K562 (cell line): Measurements from ENCODE around the gene C1QL2. TPM values are rescaled to one million over a fixed set of nuclear protein-coding genes. Genes with fewer than 3 reads are reported as not detected.

Experiments
- ATAC-seq: fragments of 200-7000 bp; cut with Tn5 transposase; 3 replicates; pipeline ENCODE4 v1.9.1; 2020; ENCODE audit warnings: moderate library complexity
- BruUV-seq: library from RNA; stranded (reverse); fragments of 400-500 nt; replicated peaks from 2 replicates; lab custom pipeline; 2021; lab: Mats Ljungman, UMichigan
- CTCF ChIA-PET: fragments of 300-600 bp; formaldehyde crosslinking; extraction: SDS; loops from one replicate; lab custom pipeline; 2021; ENCODE audit warnings: low intra/inter-chr PET ratio; lab: Yijun Ruan, JAX
- POLR2A ChIA-PET: fragments of 300-600, 350-650 bp; sonication (Branson Sonifier 250); formaldehyde crosslinking; extraction: SDS; loops from one replicate; lab custom pipeline; 2021; ENCODE audit warnings: antibody characterized with exemption, inconsistent platforms; lab: Yijun Ruan, JAX
- DNase-seq, 4 experiments: peaks; one replicate each; pipeline versions ENCODE4 v3.0.0 to v3.0.0-alpha.2; 2011 to 2018; ENCODE audit warnings: low spot score in 3 of 4, mixed read lengths in 3 of 4; ENCODE audit errors: extremely low read depth in 1 of 4
- FAIRE-seq: peaks from 2 replicates; lab custom pipeline; 2011; peaks lifted over from hg19 to GRCh38; lab: Jason Lieb, UNC
- H2AFZ ChIP-seq: 2 replicates; pipeline ENCODE4 v1.6.0; 2011; ENCODE audit warnings: low read depth, low read length, control low read depth, inconsistent platforms
- H3K27ac ChIP-seq: fragments of 200-600 bp; 3 replicates; pipeline ENCODE4 v1.8.0; 2011; ENCODE audit warnings: low read depth, mild to moderate bottlenecking, control low read depth, inconsistent platforms, low read length, moderate library complexity, mixed read lengths; ENCODE audit errors: extremely low read depth
- H3K27me3 ChIP-seq, 2 experiments: fragments of 300-600 bp in 1 of 2; 2 replicates in 1 of 2; 3 replicates in 1 of 2; pipeline versions ENCODE4 v1.6.0 to v1.8.0; 2011; ENCODE audit warnings: inconsistent platforms in 2 of 2, low read length in 2 of 2, mild to moderate bottlenecking in 1 of 2, mixed read lengths in 1 of 2, moderate library complexity in 1 of 2; ENCODE audit not compliant: control insufficient read depth in 2 of 2, insufficient read depth in 2 of 2
- H3K36me3 ChIP-seq: fragments of 300-600 bp; 3 replicates; pipeline ENCODE4 v1.8.0; 2011; ENCODE audit warnings: mild to moderate bottlenecking, low read length, inconsistent platforms; ENCODE audit not compliant: control insufficient read depth, insufficient read depth
- H3K4me1 ChIP-seq, 2 experiments: fragments of 200-600 bp in 1 of 2; replicated peaks in 1 of 2; 2 replicates in 1 of 2; 3 replicates in 1 of 2; pipeline versions ENCODE4 v1.5.1 to v1.8.0; 2011; ENCODE audit warnings: inconsistent platforms in 2 of 2, low read length in 2 of 2, mild to moderate bottlenecking in 1 of 2, mixed read lengths in 1 of 2, moderate library complexity in 1 of 2; ENCODE audit not compliant: control insufficient read depth in 2 of 2, insufficient read depth in 2 of 2
- H3K4me2 ChIP-seq: 2 replicates; pipeline ENCODE4 v1.6.1; 2011; ENCODE audit warnings: low read length, control low read depth, inconsistent platforms, mixed read lengths; ENCODE audit not compliant: insufficient read depth
- H3K4me3 ChIP-seq: fragments of 200-600 bp; sonication (generic), shearing (Covaris generic); 2 replicates; pipeline ENCODE4 v1.5.1; 2016; ENCODE audit warnings: control low read depth, inconsistent platforms
- H3K79me2 ChIP-seq: fragments of 200-600 bp; 3 replicates; pipeline ENCODE4 v1.8.0; 2011; ENCODE audit warnings: low read length, inconsistent platforms; ENCODE audit not compliant: control insufficient read depth, insufficient read depth
- H3K9ac ChIP-seq, 2 experiments: 2 replicates each; pipeline versions ENCODE4 v1.6.0 to v1.6.1; 2011; ENCODE audit warnings: low read depth in 2 of 2, low read length in 2 of 2, control low read depth in 1 of 2, inconsistent platforms in 1 of 2, mild to moderate bottlenecking in 1 of 2, mixed read lengths in 1 of 2; ENCODE audit not compliant: insufficient read depth in 1 of 2
- H3K9me1 ChIP-seq: one replicate; pipeline ENCODE4 v1.6.0; 2011; ENCODE audit warnings: inconsistent platforms, mild to moderate bottlenecking, low read length, moderate library complexity; ENCODE audit not compliant: control insufficient read depth, insufficient read depth
- H3K9me3 ChIP-seq: replicated peaks from 2 replicates; pipeline ENCODE4 v1.5.1; 2011; ENCODE audit warnings: low read depth, low read length, inconsistent platforms; ENCODE audit not compliant: control insufficient read depth, insufficient read depth
- H4K20me1 ChIP-seq: replicated peaks from 2 replicates; pipeline ENCODE4 v1.6.1; 2011; ENCODE audit warnings: low read length, inconsistent platforms, mixed read lengths; ENCODE audit not compliant: control insufficient read depth, insufficient read depth
- DACH1 ChIP-seq: fragments of 450-650 bp; IDR thresholded peaks from 2 replicates; pipeline ENCODE4 v1.6.1; 2018; ENCODE audit not compliant: partially characterized antibody
- ESRRA ChIP-seq: fragments of 450-650 bp; IDR thresholded peaks from 2 replicates; pipeline ENCODE4 v1.6.1; 2014; ENCODE audit warnings: low read depth, mild to moderate bottlenecking, moderate library complexity, borderline replicate concordance
- GTF2F1 ChIP-seq: IDR thresholded peaks from 2 replicates; pipeline ENCODE4 v1.6.1; 2011; ENCODE audit warnings: low read depth, low read length, improper control_type of control experiment
- HDAC1 ChIP-seq, 2 experiments: fragments of 450-650 bp; IDR thresholded peaks; 2 replicates each; pipeline ENCODE4 v1.6.1; 2016 to 2017; ENCODE audit warnings: inconsistent platforms in 1 of 2, mild to moderate bottlenecking in 1 of 2, moderate library complexity in 1 of 2
- HIVEP1 ChIP-seq: fragments of 250-450 bp; sonication (Bioruptor Pico); IDR thresholded peaks from 2 replicates; pipeline ENCODE4 v1.4.0; 2020; ENCODE audit warnings: mild to moderate bottlenecking
- NELFE ChIP-seq: IDR thresholded peaks from 2 replicates; pipeline ENCODE4 v1.6.1; 2011; ENCODE audit warnings: mild to moderate bottlenecking; ENCODE audit not compliant: insufficient read depth, insufficient read length
- NR2C2 ChIP-seq, 2 experiments: fragments of 200-800 bp in 1 of 2; sonication (Bioruptor generic) in 1 of 2; sonication (generic) in 1 of 2; formaldehyde crosslinking in 1 of 2; IDR thresholded peaks; 2 replicates each; pipeline versions ENCODE4 v1.6.1 to v1.8.0; 2016 to 2022; ENCODE audit warnings: mild to moderate bottlenecking in 1 of 2, missing compliant biosample characterization in 1 of 2, missing genetic modification characterization in 1 of 2, missing genetic modification reagents in 1 of 2
- PRMT5 ChIP-seq: sonication (generic); formaldehyde crosslinking; IDR thresholded peaks from 2 replicates; pipeline ENCODE4 v1.5.0; 2020; ENCODE audit warnings: missing genetic modification reagents
- RBM15 ChIP-seq: fragments of 200-400 bp; formaldehyde crosslinking; IDR thresholded peaks from 2 replicates; pipeline ENCODE4 v1.6.1; 2018; ENCODE audit warnings: mild to moderate bottlenecking, low read length, moderate library complexity; ENCODE audit not compliant: insufficient read depth
- SP1 ChIP-seq: sonication (generic); formaldehyde crosslinking; IDR thresholded peaks from 2 replicates; pipeline ENCODE4 v1.8.1; 2022; ENCODE audit warnings: mild to moderate bottlenecking, missing genetic modification reagents
- STAT5A ChIP-seq: IDR thresholded peaks from 2 replicates; pipeline ENCODE4 v1.6.1; 2012; ENCODE audit warnings: low read length, inconsistent platforms, borderline replicate concordance
- TCF7 ChIP-seq: sonication (generic); IDR thresholded peaks from 2 replicates; pipeline ENCODE4 v1.6.1; 2016; ENCODE audit warnings: antibody characterized with exemption, borderline replicate concordance
- THAP12 ChIP-seq: fragments of 250-450 bp; sonication (Bioruptor Pico); IDR thresholded peaks from 2 replicates; pipeline ENCODE4 v1.9.0; 2021; ENCODE audit warnings: mild to moderate bottlenecking, inconsistent platforms
- VEZF1 ChIP-seq: fragments of 200-800 bp; sonication (Bioruptor generic); IDR thresholded peaks from 2 replicates; pipeline ENCODE4 v1.6.1; 2017; ENCODE audit warnings: missing genetic modification characterization, missing compliant biosample characterization
- ZNF778 ChIP-seq: fragments of 450-650 bp; formaldehyde crosslinking; IDR thresholded peaks from 2 replicates; pipeline ENCODE4 v1.4.0; 2020; ENCODE audit warnings: mild to moderate bottlenecking, moderate library complexity
- WGBS: fragments of 100-300 bp; shearing (Covaris generic); methylation state at CpG from one replicate; pipeline ENCODE4 v1.1.6; 2016; ENCODE audit warnings: low coverage, mixed read lengths; ENCODE audit not compliant: insufficient coverage; ENCODE audit errors: missing lambda C conversion rate; 5-methylcytosine and 5-hydroxymethylcytosine counted together
- in situ Hi-C: fragments of 300-500 bp; cut with MboI; formaldehyde crosslinking; loops from 4 replicates; pipeline ENCODE4 v1.15.0; 2018; ENCODE audit warnings: inconsistent platforms, mixed read lengths
- intact Hi-C: fragments of 100-400 bp; cut with micrococcal nuclease; formaldehyde crosslinking; loops from 2 replicates; pipeline ENCODE4 v1.14.2; 2022
- polyA plus RNA-seq, 8 experiments: library from polyadenylated mRNA; depleted of rRNA in 4 of 8; stranded (reverse) in 5 of 8; unstranded in 3 of 8; fragments of >200 nt; fragmentation: Nextera tagmentation in 2 of 8; fragmentation: Illumina TruSeq in 1 of 8; extraction: Ambion mirVana in 2 of 8; extraction: Trizol in 1 of 8; gene quantifications; 2 replicates each; pipeline versions ENCODE4 v1.2.1 to v1.2.3, GENCODE V29; 2011 to 2014; ENCODE audit warnings: inconsistent platforms in 1 of 8, missing spikeins in 1 of 8
- total RNA-seq, 7 experiments: library from RNA; depleted of rRNA in 6 of 7; stranded (reverse); fragments of >200 nt in 6 of 7; fragmentation: Illumina TruSeq in 2 of 7; extraction: Trizol in 2 of 7; gene quantifications; 2 replicates each; pipeline versions ENCODE4 v1.2.1 to v1.2.3, GENCODE V29; 2011 to 2021; ENCODE audit warnings: low replicate concordance in 1 of 7

Gene C1QL2
- total and polyA plus RNA-seq, 9 of the 15 experiments (the other 6 are each of a cell fraction or from before 2014, with no cell fraction given): not detected

- no peaks in the 10 kb centered on the region for H3K9me3 ChIP-seq
- H2AFZ ChIP-seq: no peak overlapping the region
- in situ Hi-C loops (no loop called here), intact Hi-C loops (no loop called here)
- peaks cover 0 to 11% of the 10 kb centered on the region in 2 experiments; a peak in 1 of 5 replicates for H3K27me3 ChIP-seq
- TF ChIP-seq TCF7 (no peak), ESRRA (no peak), DACH1 (no peak), PRMT5 (CRISPR knock-in tag) (no peak), NELFE (no peak), HDAC1 (IDR thresholded peaks at IDR 0.05) (no peak), ZNF778 (CRISPR knock-in tag) (no peak), THAP12 (no peak), STAT5A (no peak), HIVEP1 (CRISPR knock-in tag) (no peak), RBM15 (no peak), GTF2F1 (no peak), VEZF1 (CRISPR knock-in tag) (no peak), NR2C2 (CRISPR knock-in tag; IDR thresholded peaks at IDR 0.05) (no peak), NR2C2 (tag; IDR thresholded peaks at IDR 0.05) (no peak), SP1 (CRISPR knock-in tag) (no peak)
- H4K20me1 ChIP-seq: no peaks in the 10 kb centered on the region
- no peak overlapping the region for H3K4me2 ChIP-seq
- FAIRE-seq (no peak), DNase-seq (no peak), ATAC-seq (no peak)
- H3K9me1 ChIP-seq: no peaks in the 10 kb centered on the region
- no peaks in the 10 kb centered on the region for H3K4me1 ChIP-seq
- no peak overlapping the region; a peak in 1 of 4 replicates for H3K9ac ChIP-seq
- ChIA-PET CTCF (no interaction called here), POLR2A (no interaction called here)
- no TSS peak for BruUV-seq
- H3K36me3 ChIP-seq: no peaks in the 10 kb centered on the region
- no peak overlapping the region for H3K27ac ChIP-seq
- no peaks in the 10 kb centered on the region for H3K79me2 ChIP-seq
- WGBS: 8% methylated on average over 3 of the region's 3 CpGs
- H3K4me3 ChIP-seq: no peak overlapping the region
Measured at GRCh38 chr2:119108186-119108585, 50.4 kb downstream of the C1QL2 start.
